NCI-H774 (cell line): Measurements from ENCODE around the gene NLE1.
"Not testable (repeated sequence)": the region's sequence is repeated elsewhere in the genome, so short reads cannot be mapped to it uniquely, and the experiment has no call there.

Experiments used
- DNase-seq: peaks from one replicate; lab custom pipeline; 2025; lab: John Stamatoyannopoulos, UW

NLE1 gene

DNA sequence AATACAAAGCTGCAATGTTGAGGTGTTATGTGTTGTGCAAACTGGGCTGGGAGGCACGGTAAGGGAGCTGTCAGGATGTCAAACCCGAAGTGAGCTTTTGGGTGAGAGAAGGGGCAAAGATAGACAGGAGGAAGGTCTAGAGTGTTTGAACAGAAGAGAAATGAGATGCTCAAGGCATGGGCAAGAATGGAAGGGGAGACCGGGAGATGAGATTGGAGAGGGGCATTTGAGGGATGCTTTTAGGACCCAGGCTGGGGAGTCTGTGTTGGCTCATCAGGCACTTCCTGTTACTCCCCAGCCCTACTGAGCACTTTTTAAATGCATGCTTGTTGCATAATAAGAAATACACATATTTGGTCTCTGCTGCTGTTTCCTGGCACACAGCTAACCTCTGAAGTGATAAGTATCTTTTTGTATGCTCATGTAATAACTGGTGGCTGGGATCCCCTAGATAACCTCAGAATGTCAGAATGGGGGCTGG, 19.2 kb upstream of the NLE1 start:
- DNase-seq: no peak

- no peak for DNase-seq
These were observed 18.5 kb upstream of the NLE1 start for GRCh38 chr17:35160354-35161201.

- DNase-seq: no peak
These were observed 17.8 kb upstream of the NLE1 start for GRCh38 chr17:35159940-35160339.

DNA sequence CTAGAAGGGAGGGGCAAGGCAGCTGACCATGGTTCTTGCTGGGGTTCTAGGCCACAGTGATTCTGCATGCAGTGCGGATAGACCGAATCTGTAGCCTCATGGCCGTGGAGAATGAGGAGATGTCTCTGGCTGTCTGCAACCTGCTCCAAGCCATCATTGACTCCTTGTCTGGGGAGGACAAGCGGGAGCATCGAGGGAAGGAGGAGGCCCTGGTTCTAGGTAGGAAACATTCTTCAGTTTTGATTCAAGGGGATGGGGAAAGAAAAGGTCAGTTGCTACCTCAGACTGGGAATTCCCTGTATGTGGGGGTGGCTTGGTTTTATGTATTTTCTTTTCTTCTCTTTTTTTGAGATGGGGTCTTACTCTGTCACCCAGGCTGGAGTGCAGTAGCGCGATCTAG, 13.1 kb upstream of the NLE1 start:
- no peak for DNase-seq

- no peak for DNase-seq
These were observed 12.4 kb upstream of the NLE1 start for GRCh38 chr17:35154196-35155165.

DNA sequence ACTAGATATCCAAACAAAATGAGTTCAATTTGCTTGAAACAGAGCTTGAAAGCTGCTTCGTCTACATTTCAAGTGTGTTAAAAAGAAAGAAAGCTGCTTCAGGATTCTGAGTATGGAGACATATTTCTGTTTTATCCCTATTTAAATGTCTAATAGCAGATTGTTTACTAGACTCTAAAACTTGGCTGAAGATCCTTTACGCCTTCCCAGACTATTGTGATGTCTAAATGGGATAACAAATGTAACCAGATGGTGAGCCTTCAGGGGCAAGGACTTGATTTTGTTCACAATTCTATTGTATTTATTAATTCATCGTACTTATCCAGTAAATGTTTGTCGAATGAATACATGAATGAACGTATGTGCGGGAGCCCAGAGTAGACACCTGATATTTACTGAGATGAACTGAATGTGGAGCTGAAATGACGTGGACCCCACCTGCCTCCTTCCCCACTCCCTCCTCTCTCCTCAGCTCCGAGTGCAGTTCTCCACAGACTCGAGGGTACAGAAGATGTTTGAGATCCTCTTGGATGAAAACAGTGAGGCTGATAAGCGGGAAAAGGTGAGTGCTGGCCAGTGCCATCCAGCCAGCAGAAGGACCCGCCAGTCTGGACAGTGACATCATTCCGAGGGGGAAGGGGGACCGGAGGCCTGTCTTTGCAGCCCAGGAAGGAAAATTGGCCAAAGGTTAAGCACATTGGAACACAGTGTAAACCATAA, 10.5 kb upstream of the NLE1 start:
- DNase-seq: no peak

DNA sequence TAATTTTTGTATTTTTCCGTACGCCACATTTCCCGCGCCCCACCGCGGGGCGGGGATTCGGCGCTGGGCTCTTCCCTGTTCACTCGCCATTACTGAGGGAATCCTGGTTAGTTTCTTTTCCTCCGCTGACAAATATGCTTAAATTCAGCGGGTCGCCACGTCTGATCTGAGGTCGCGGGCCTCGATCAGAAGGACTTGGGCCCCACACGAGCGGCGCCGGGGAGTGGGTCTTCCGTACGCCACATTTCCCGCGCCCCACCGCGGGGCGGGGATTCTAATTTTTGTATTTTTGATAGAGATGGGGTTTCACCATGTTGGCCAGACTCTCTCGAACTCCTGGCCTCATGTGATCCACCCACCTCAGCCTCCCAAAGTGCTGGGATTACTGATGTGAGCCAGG, 9.0 kb upstream of the NLE1 start:
- DNase-seq: not testable (repeated sequence)

- no peak for DNase-seq
These were observed 7.8 kb upstream of the NLE1 start for GRCh38 chr17:35149941-35150340.

DNA sequence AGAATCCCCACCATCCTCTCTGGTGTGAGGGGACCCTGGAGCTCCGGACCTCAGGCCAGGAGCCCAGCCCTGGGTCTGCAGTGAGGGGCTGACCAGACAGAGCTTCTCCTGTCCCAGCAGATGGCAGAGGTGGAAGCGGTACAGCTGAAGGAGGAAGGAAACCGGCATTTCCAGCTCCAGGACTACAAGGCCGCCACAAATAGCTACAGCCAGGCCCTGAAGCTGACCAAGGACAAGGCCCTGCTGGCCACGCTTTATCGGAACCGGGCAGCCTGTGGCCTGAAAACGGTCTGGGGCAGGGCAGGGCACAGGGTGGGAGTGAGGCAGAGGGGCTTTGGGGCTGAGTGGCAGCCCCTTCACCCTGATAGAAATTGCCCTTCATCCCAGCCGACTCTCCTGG, 6.0 kb upstream of the NLE1 start:
- no peak for DNase-seq

DNA sequence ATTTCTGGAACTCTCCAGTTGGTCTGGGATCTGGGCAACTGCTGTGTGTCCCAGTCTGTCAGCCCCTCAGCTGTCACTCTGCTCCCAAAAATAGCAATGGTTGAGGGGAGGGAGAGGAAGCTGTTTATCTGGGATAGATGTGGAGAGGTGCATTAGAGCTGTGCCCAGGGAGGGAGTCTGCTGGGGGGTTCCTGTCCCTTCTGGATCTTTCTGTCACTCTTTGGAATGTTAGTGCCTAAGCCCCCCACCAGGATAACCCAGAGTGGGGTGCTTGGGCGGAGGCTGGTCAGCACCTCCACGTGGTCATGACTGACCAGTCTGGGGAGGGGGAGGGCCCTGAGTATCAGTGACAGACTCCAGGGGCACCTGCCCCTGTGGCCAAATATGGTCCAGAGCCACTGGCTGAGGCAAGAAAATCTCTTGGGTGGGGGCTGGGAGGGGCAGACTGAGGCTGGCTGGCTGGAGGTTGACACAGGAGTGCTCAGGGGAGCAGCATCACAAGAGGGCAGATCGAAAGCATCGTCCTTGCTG, 5.3 kb upstream of the NLE1 start, which contains the start of gene UNC45B:
TSS of gene UNC45B (plus strand) at position 443 of the 531 bp plus-strand sequence. CDS start 447 bp downstream, outside the sequence.
- no peak for DNase-seq

GRCh38 chr17:35146214-35146833, 4.2 kb upstream of the NLE1 start:
- DNase-seq: no peak

- no peak for DNase-seq
These were observed 2.7 kb upstream of the NLE1 start for GRCh38 chr17:35144840-35145239.

DNA sequence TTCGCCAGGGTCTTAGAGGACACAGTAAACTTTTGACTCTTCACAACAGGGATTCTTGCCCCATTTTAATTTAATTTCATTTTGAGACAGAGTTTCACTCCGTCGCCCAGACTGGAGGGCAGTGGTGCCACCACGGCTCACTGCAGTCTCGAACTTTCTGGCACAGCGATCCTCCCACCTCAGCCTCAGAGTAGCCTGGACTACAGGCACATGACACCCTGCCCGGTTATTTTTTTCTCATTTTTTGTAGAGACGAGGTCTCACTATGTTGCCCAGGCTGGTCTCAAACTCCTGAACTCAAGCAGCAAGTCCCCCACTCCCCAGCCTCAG, 329 bp upstream of the NLE1 start:
- DNase-seq: no peak

DNA sequence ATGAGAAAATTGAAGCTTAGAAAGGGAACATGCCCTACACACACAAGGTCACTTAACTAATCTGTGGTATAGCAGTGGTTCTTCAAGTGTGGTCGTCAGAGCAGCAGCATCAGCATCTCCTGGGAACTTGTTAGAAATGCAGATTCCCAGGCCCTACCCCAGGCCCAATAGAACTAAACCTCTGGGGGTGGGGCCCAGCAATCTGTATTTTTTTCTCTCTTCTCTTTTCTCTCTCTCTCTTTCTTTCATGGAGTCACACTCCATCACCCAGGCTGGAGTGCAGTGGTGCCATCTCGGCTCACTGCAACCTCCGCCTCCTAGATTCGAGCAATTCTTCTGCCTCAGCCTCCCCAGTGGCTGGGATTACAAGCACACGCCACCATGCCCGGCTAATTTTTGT, 3.9 kb downstream of the NLE1 start:
- no peak for DNase-seq

- no peak for DNase-seq
These were observed 6.8 kb downstream of the NLE1 start for GRCh38 chr17:35135322-35135721.

DNA sequence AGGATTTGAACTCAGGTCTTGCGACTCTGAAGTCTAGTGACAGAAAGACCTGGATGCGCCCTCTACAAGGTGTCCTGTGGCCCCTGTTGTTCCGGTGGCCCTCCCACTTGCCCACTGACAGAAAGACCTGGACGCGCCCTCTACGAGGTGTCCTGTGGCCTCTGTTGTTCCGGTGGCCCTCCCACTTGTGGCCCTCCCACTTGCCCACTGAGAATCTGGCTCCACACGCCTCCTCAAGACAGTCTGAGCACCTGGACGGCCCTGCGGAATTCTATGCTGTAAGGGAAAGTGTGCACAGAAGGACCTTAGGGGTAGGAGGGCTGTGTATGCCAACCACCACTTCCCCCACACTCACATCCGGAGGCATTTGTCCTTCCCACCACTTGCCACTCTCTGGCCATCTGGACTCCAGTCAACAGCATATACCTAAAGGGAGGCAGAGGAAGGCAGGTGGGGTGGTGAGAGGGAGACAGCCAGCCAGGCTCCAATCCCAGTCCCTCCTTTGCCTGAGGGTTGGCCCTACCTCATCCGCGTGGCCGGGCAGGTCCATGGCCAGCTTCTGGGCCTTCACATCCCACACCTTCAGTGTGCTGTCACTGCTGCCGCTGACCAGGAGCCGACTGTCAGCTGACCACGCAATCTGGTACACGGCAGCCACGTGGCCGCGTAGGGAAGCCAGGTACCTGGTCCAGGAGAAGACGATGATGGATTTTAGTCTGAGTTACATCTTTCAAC, 9.1 kb downstream of the NLE1 start:
- no peak for DNase-seq

GRCh38 chr17:35132099-35132498, 10.0 kb downstream of the NLE1 start:
- DNase-seq: no peak

DNA sequence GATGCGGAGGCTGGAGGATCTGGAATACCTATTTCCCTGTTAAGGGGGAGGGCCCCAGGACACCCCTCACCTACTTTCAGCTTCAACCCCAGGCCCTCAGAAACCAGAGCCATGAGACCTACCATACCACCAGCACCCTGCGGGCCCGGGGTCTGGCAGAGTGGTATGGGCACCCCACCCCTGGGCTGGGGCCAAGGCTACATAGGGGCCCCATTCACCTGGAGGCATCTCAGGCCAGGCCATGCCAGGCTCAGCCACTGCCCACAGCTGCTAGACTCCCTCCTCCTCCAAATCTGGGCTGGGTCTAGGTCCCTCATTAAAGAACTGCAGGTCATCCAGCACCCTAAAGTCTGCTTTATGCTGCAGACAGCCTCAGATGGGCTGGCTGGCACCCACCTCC, 11.7 kb downstream of the NLE1 start:
- DNase-seq: no peak

DNA sequence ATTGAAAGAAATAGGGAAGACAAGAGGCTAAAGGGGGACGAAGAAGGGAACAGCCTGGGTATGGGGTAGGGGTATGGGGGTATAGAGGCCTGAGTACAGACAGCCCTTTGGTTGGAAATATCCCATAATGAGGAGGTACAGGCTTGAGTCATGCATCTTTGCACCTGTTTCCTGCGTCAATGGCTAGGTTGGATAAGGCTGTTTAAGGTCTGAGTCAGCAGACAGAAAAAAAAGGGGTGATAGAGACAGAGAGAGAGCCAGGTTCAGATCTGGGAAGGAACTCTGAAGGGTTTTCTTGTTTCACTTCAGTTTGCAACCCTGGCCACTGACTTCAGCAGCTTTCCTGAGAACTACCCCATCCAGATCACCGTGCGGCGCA, 12.1 kb downstream of the NLE1 start:
- DNase-seq: no peak

DNA sequence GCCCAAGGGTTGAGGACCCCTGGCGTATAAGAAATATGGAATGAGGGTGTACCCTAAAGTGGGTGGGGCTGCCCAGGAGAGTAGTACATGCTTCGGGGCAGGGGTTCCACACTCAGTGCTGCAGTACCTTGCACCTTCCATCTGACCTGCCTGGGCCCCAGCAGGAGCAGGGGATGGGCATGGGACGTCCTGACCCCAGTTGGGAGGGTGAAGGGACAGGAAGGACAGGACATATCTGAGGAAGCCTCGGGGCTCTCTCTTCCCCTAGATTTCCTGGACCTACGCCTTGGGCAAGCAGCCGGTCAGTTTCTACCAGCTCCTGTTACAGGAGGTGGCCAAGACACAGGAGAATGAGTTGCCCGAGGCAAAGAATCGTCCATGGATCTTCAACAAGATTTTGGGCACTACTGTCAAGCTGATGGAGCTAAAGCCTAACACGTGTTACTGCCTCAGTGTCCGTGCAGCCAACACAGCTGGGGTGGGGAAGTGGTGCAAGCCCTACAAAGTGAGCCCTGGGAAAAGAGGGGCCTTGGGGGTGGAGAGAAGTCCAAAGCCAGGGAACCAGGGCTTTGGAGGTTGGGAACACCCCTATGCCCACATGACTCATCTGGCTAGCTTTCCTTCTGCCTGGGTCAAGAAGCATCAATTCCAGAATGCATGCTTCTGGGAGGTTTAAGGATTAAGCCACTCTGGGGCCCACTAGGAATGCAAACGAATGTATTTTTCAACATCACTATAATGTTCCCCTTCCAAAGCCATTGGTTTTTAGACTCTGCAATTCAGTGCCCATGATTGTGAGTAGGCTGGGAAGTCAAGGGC, 12.7 kb downstream of the NLE1 start:
- DNase-seq: no peak
